ENCODE measurements around the gene TRMT10B.

TRMT10B gene

DNA sequence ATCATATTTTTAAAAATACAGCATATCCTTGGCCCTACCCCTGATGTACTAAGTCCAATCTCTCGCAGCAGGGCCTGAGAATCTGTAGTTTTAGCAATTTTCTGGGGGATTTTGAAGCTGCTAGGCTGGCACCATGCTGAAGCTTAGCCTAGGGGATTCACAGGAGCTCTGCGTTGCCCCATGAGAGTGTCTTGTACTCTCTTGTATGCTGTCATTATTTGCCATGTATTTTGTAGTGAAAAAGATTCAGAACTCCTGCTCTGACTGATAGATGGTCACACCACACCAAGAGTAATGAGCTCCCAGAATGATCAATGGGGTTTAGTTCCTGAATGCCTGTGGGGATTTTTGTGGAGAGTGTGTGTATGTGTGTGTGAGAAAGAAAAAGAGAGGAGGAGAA, 20.7 kb upstream of the TRMT10B start:
- no peak for DNase-seq (ENCODE audit: extremely low read depth, low read depth)
- TF ChIP-seq, protein P1, sequence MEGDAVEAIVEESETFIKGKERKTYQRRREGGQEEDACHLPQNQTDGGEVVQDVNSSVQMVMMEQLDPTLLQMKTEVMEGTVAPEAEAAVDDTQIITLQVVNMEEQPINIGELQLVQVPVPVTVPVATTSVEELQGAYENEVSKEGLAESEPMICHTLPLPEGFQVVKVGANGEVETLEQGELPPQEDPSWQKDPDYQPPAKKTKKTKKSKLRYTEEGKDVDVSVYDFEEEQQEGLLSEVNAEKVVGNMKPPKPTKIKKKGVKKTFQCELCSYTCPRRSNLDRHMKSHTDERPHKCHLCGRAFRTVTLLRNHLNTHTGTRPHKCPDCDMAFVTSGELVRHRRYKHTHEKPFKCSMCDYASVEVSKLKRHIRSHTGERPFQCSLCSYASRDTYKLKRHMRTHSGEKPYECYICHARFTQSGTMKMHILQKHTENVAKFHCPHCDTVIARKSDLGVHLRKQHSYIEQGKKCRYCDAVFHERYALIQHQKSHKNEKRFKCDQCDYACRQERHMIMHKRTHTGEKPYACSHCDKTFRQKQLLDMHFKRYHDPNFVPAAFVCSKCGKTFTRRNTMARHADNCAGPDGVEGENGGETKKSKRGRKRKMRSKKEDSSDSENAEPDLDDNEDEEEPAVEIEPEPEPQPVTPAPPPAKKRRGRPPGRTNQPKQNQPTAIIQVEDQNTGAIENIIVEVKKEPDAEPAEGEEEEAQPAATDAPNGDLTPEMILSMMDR (IDR thresholded peaks at IDR 0.05; ENCODE audit: low read depth, low read length, missing control alignments), result no peak
- no peak overlapping the region for H3K4me3 ChIP-seq (replicated peaks; ENCODE audit: low read depth, low read length)

DNA sequence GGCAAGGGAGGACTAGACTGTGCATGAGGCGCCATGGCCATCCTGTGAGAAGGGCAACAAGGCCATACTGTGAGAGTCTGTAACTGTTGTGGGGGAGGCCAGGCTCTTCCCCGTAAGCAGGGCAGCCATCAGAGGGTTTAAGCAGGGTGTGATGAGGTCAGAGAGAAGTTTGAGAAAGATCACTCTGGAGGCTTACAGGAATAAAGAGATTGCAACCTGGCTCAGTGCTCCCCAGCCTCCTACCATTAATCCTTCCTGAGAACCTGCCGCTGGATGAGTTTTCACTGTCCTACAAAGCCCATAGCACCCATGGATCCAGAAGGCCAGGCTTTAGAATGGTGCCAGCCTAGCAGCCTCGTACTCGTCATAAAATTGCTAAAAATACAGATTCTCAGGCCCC, 14.4 kb upstream of the TRMT10B start:
- TF ChIP-seq, protein P1 (IDR thresholded peaks at IDR 0.05; ENCODE audit: low read depth, low read length, missing control alignments), result no peak
- DNase-seq (ENCODE audit: extremely low read depth, low read depth), result no peak
- no peak overlapping the region for H3K4me3 ChIP-seq (replicated peaks; ENCODE audit: low read depth, low read length)

- DNase-seq (ENCODE audit: extremely low read depth, low read depth), result no peak
- TF ChIP-seq, protein P1 (IDR thresholded peaks at IDR 0.05; ENCODE audit: low read depth, low read length, missing control alignments), result no peak
Measured at GRCh38 chr9:37740128-37740527, 13.5 kb upstream of the TRMT10B start.

DNA sequence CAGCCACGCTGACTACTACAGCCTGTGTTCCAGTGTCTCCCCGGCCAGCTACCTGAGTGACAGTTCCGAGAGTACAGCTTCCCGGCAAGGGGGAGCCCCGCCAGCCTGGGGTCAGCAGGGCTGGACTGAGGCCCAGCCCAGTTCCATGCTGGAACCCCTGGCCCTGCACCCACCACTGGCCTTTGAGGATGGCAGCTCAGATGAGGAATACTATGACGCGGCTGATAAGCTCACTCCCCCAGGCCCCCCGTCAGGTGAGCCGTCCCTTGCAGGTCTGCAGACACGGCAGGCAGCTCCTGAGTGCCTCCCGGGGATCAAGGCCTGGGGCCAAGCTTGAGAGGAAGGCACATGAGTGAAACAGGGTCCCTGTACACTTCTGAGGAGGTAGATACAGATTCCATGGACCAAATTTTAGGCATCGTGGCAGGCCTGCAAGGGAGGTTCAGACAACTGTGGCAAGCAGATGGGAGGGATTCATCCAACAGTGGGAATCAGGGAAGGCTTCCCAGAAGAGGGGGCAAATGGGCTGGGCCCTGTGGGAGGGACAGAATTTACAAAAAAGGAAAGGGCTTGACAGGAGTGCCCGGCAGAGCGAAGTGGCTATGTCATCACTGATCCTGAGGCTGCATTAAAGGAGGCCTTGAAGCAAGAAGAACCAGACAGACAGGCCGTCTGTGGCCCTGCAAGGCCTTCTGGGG, 12.8 kb upstream of the TRMT10B start:
- no peak for DNase-seq (ENCODE audit: extremely low read depth, low read depth)
- H3K4me3 ChIP-seq (replicated peaks; ENCODE audit: low read depth, low read length), result no peak overlapping the region
- TF ChIP-seq, protein P1 (IDR thresholded peaks at IDR 0.05; ENCODE audit: low read depth, low read length, missing control alignments), result no peak

More at GRCh38 chr9:37740128-37740527, 13.5 kb upstream of the TRMT10B start:
- no peak overlapping the region for H3K4me3 ChIP-seq (replicated peaks; ENCODE audit: low read depth, low read length)

DNA sequence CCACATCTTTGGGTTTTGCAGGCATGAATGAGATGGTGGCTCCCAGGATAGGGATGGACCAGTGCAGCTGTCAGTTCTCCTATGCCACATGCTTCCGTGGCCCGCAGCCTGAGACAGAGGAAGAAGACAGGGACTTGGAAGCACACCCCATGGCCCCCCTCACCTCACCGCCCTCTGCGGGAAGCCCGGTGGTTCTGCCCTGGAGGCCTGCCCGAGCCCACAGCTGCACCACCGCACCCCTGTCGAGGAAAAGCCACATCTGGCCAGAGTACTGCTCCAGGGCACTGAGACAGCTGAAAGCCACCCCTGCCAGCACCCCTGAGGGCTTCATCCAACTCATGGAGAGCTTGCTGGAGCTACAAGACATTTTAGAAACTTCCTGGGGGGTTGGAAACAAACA, 7.6 kb upstream of the TRMT10B start:
- DNase-seq (ENCODE audit: extremely low read depth, low read depth), result no peak
- no peak overlapping the region for H3K4me3 ChIP-seq (replicated peaks; ENCODE audit: low read depth, low read length)
- TF ChIP-seq, protein P1 (IDR thresholded peaks at IDR 0.05; ENCODE audit: low read depth, low read length, missing control alignments), result no peak

GRCh38 chr9:37746448-37747270, 6.9 kb upstream of the TRMT10B start:
- DNase-seq (ENCODE audit: extremely low read depth, low read depth), result no peak
- TF ChIP-seq, protein P1 (IDR thresholded peaks at IDR 0.05; ENCODE audit: low read depth, low read length, missing control alignments), result no peak
- no peak overlapping the region for H3K4me3 ChIP-seq (replicated peaks; ENCODE audit: low read depth, low read length)
